Activated T-cell treated with anti-CD3 and anti-CD28 coated beads, Interleukin-2, amount 50 U/mL, for 24 hours (primary cell): ENCODE measurements around the gene FNBP1.
A peak's percentile ranks its signal among the peaks of the same experiment; 100 is the strongest.

ENCODE experiments used
- DNase-seq: peaks from one replicate; pipeline ENCODE4 v3.0.0-alpha.2; 2020
- H3K27ac Mint-ChIP-seq: 2 replicates; pipeline ENCODE4 v1.8.0; 2020; ENCODE audit warnings: mild to moderate bottlenecking, mixed read lengths
- H3K27me3 Mint-ChIP-seq: 2 replicates; pipeline ENCODE4 v1.8.0; 2020; ENCODE audit warnings: mixed read lengths
- H3K36me3 Mint-ChIP-seq: 2 replicates; pipeline ENCODE4 v1.8.0; 2020; ENCODE audit warnings: low read depth, mixed read lengths
- H3K4me1 Mint-ChIP-seq: 2 replicates; pipeline ENCODE4 v1.8.0; 2020; ENCODE audit warnings: low read depth, mixed read lengths
- H3K4me3 Mint-ChIP-seq: 2 replicates; pipeline ENCODE4 v1.8.0; 2020; ENCODE audit warnings: mild to moderate bottlenecking, moderate library complexity, mixed read lengths
- H3K9me3 Mint-ChIP-seq: 2 replicates; pipeline ENCODE4 v1.8.0; 2020; ENCODE audit warnings: mixed read lengths

FNBP1 gene

GRCh38 chr9:130042885-130043653 lies at the start of gene FNBP1:
TSS of gene FNBP1 (minus strand) at chr9:130043189. CDS start at chr9:130042975, 214 bp downstream.
- no peaks in the 10 kb centered on the region for H3K9me3 Mint-ChIP-seq
- H3K4me1 Mint-ChIP-seq: peaks cover 46% of the 10 kb centered on the region
- peak; percentile 89 for DNase-seq
- peaks cover 36% of the 10 kb centered on the region for H3K36me3 Mint-ChIP-seq
- peak within 1 kb of the TSS; percentile 97 for H3K4me3 Mint-ChIP-seq
- H3K27ac Mint-ChIP-seq: peak within 1 kb of the TSS; percentile 97
- H3K27me3 Mint-ChIP-seq: no peaks in the 10 kb centered on the region

- Mint-ChIP-seq H3K27ac (no peak overlapping the region), H3K36me3 (peaks cover 79% of the 10 kb centered on the region), H3K4me1 (peaks cover 7% of the 10 kb centered on the region), H3K9me3 (no peaks in the 10 kb centered on the region), H3K4me3 (no peak overlapping the region), H3K27me3 (no peaks in the 10 kb centered on the region)
- no peak for DNase-seq
These were observed 47.9 kb upstream of the FNBP1 start for GRCh38 chr9:130090915-130091314.

- Mint-ChIP-seq H3K9me3 (no peaks in the 10 kb centered on the region), H3K36me3 (peaks cover 80% of the 10 kb centered on the region), H3K4me3 (no peak overlapping the region), H3K27ac (no peak overlapping the region), H3K27me3 (no peaks in the 10 kb centered on the region), H3K4me1 (no peaks in the 10 kb centered on the region)
- no peak for DNase-seq
These were observed 46.2 kb upstream of the FNBP1 start for GRCh38 chr9:130089141-130089540.

GRCh38 chr9:130088051-130088450 lies 45.1 kb upstream of the FNBP1 start:
- H3K27ac Mint-ChIP-seq: peak overlapping the region; percentile 1
- no peaks in the 10 kb centered on the region for H3K4me1 Mint-ChIP-seq

GRCh38 chr9:130084337-130084736 lies 41.3 kb upstream of the FNBP1 start:
- no peak overlapping the region for H3K4me3 Mint-ChIP-seq
- H3K27ac Mint-ChIP-seq: no peak overlapping the region
- peaks cover 83% of the 10 kb centered on the region for H3K36me3 Mint-ChIP-seq
- no peaks in the 10 kb centered on the region for H3K9me3 Mint-ChIP-seq
- no peaks in the 10 kb centered on the region for H3K27me3 Mint-ChIP-seq
- H3K4me1 Mint-ChIP-seq: no peaks in the 10 kb centered on the region
- DNase-seq: no peak

More at GRCh38 chr9:130088051-130088450, 45.1 kb upstream of the FNBP1 start:
- H3K27me3 Mint-ChIP-seq: no peaks in the 10 kb centered on the region
- H3K36me3 Mint-ChIP-seq: peaks cover 80% of the 10 kb centered on the region
- no peaks in the 10 kb centered on the region for H3K9me3 Mint-ChIP-seq
- no peak overlapping the region for H3K4me3 Mint-ChIP-seq
- DNase-seq: no peak

GRCh38 chr9:130078547-130078946 lies 35.6 kb upstream of the FNBP1 start:
- Mint-ChIP-seq H3K9me3 (no peaks in the 10 kb centered on the region), H3K27ac (no peak overlapping the region), H3K27me3 (no peaks in the 10 kb centered on the region), H3K36me3 (peaks cover 80% of the 10 kb centered on the region), H3K4me3 (no peak overlapping the region), H3K4me1 (peaks cover 10% of the 10 kb centered on the region)
- no peak for DNase-seq

- H3K9me3 Mint-ChIP-seq: no peaks in the 10 kb centered on the region
- H3K36me3 Mint-ChIP-seq: peaks cover 47% of the 10 kb centered on the region
- no peak for DNase-seq
These were observed 30.4 kb upstream of the FNBP1 start for GRCh38 chr9:130073373-130073772.

GRCh38 chr9:130072515-130073235 lies 29.7 kb upstream of the FNBP1 start:
- H3K27ac Mint-ChIP-seq: peak overlapping the region; percentile 75
- H3K4me1 Mint-ChIP-seq: peaks cover 37% of the 10 kb centered on the region
- H3K27me3 Mint-ChIP-seq: no peaks in the 10 kb centered on the region
- H3K36me3 Mint-ChIP-seq: peaks cover 40% of the 10 kb centered on the region
- DNase-seq: no peak
- no peak overlapping the region for H3K4me3 Mint-ChIP-seq
- H3K9me3 Mint-ChIP-seq: no peaks in the 10 kb centered on the region

More at GRCh38 chr9:130073373-130073772, 30.4 kb upstream of the FNBP1 start:
- H3K27ac Mint-ChIP-seq: peak overlapping the region; percentile 75
- H3K27me3 Mint-ChIP-seq: no peaks in the 10 kb centered on the region
- no peak overlapping the region for H3K4me3 Mint-ChIP-seq
- H3K4me1 Mint-ChIP-seq: peaks cover 32% of the 10 kb centered on the region

GRCh38 chr9:130069048-130069447 lies 26.1 kb upstream of the FNBP1 start:
- Mint-ChIP-seq H3K9me3 (no peaks in the 10 kb centered on the region), H3K27ac (peak overlapping the region; percentile 67), H3K4me3 (no peak overlapping the region), H3K36me3 (peaks cover 23% of the 10 kb centered on the region), H3K4me1 (peaks cover 40% of the 10 kb centered on the region), H3K27me3 (no peaks in the 10 kb centered on the region)
- DNase-seq: no peak

- no peaks in the 10 kb centered on the region for H3K27me3 Mint-ChIP-seq
- H3K36me3 Mint-ChIP-seq: peaks cover 30% of the 10 kb centered on the region
- no peak overlapping the region for H3K4me3 Mint-ChIP-seq
- no peaks in the 10 kb centered on the region for H3K9me3 Mint-ChIP-seq
- no peak overlapping the region for H3K27ac Mint-ChIP-seq
- peaks cover 36% of the 10 kb centered on the region for H3K4me1 Mint-ChIP-seq
- no peak for DNase-seq
These were observed 21.6 kb upstream of the FNBP1 start for GRCh38 chr9:130064621-130065020.

GRCh38 chr9:130062750-130063149 lies 19.8 kb upstream of the FNBP1 start:
- H3K27ac Mint-ChIP-seq: no peak overlapping the region
- no peaks in the 10 kb centered on the region for H3K9me3 Mint-ChIP-seq
- no peaks in the 10 kb centered on the region for H3K27me3 Mint-ChIP-seq
- no peak overlapping the region for H3K4me3 Mint-ChIP-seq
- peaks cover 29% of the 10 kb centered on the region for H3K4me1 Mint-ChIP-seq
- DNase-seq: no peak
- H3K36me3 Mint-ChIP-seq: peaks cover 43% of the 10 kb centered on the region

- H3K27me3 Mint-ChIP-seq: no peaks in the 10 kb centered on the region
- H3K36me3 Mint-ChIP-seq: peaks cover 42% of the 10 kb centered on the region
- no peak overlapping the region for H3K27ac Mint-ChIP-seq
- H3K4me3 Mint-ChIP-seq: no peak overlapping the region
- H3K4me1 Mint-ChIP-seq: peaks cover 26% of the 10 kb centered on the region
- H3K9me3 Mint-ChIP-seq: no peaks in the 10 kb centered on the region
- DNase-seq: no peak
These were observed 17.3 kb upstream of the FNBP1 start for GRCh38 chr9:130060296-130060695.

- Mint-ChIP-seq H3K27ac (peak overlapping the region; percentile 7), H3K4me3 (no peak overlapping the region), H3K27me3 (no peaks in the 10 kb centered on the region), H3K4me1 (peaks cover 30% of the 10 kb centered on the region), H3K9me3 (no peaks in the 10 kb centered on the region), H3K36me3 (peaks cover 45% of the 10 kb centered on the region)
- no peak for DNase-seq
These were observed 15.9 kb upstream of the FNBP1 start for GRCh38 chr9:130058887-130059286.

- DNase-seq: no peak
- Mint-ChIP-seq H3K4me1 (peaks cover 30% of the 10 kb centered on the region), H3K27ac (peak overlapping the region; percentile 59), H3K36me3 (peaks cover 46% of the 10 kb centered on the region), H3K27me3 (no peaks in the 10 kb centered on the region), H3K9me3 (no peaks in the 10 kb centered on the region), H3K4me3 (no peak overlapping the region)
These were observed 15.2 kb upstream of the FNBP1 start for GRCh38 chr9:130058154-130058553.

GRCh38 chr9:130054820-130055219 lies 11.8 kb upstream of the FNBP1 start:
- Mint-ChIP-seq H3K27me3 (no peaks in the 10 kb centered on the region), H3K27ac (peak overlapping the region; percentile 94), H3K9me3 (no peaks in the 10 kb centered on the region), H3K4me3 (peak overlapping the region; percentile 95), H3K4me1 (peaks cover 42% of the 10 kb centered on the region), H3K36me3 (peaks cover 43% of the 10 kb centered on the region)
- DNase-seq: no peak
